SK-N-SH treated with all-trans-retinoic acid at 6 μM for 48 hours (cell line): ENCODE measurements around the gene DCLK2.

Experiments
- ATAC-seq: fragments of 200-7000 bp; cut with Tn5 transposase; 3 replicates; pipeline ENCODE4 v1.9.1; 2020; ENCODE audit warnings: mild to moderate bottlenecking, moderate library complexity
- ARNTL ChIP-seq: fragments of 450-650 bp; formaldehyde crosslinking; IDR thresholded peaks from 2 replicates; pipeline ENCODE4 v1.5.0; 2020; ENCODE audit warnings: low read depth, mild to moderate bottlenecking, moderate library complexity, borderline replicate concordance
- BACH2 ChIP-seq: fragments of 250-450 bp; sonication (Bioruptor Pico); IDR thresholded peaks from 2 replicates; pipeline ENCODE4 v1.9.0; 2021; ENCODE audit warnings: mild to moderate bottlenecking, borderline replicate concordance
- CSDC2 ChIP-seq: fragments of 250-450 bp; sonication (Bioruptor Pico); IDR thresholded peaks from 2 replicates; pipeline ENCODE4 v1.5.0; 2020; ENCODE audit warnings: mild to moderate bottlenecking, moderate library complexity
- CSRNP3 ChIP-seq: fragments of 250-450 bp; sonication (Bioruptor Pico); IDR thresholded peaks from 2 replicates; pipeline ENCODE4 v1.5.1; 2021; ENCODE audit warnings: mild to moderate bottlenecking, moderate library complexity
- ESRRG ChIP-seq: fragments of 250-450 bp; sonication (Bioruptor Pico); IDR thresholded peaks from 2 replicates; pipeline ENCODE4 v1.6.1; 2021; ENCODE audit warnings: mild to moderate bottlenecking
- GLIS3 ChIP-seq: fragments of 250-450 bp; sonication (Bioruptor Pico); IDR thresholded peaks from 2 replicates; pipeline ENCODE4 v1.5.0; 2020; ENCODE audit warnings: mild to moderate bottlenecking, moderate library complexity
- ISL1 ChIP-seq: fragments of 250-450 bp; sonication (Bioruptor Pico); IDR thresholded peaks from 2 replicates; pipeline ENCODE4 v2.1.2; 2022; ENCODE audit warnings: mild to moderate bottlenecking, moderate library complexity
- PATZ1 ChIP-seq: fragments of 250-450 bp; sonication (Bioruptor Pico); IDR thresholded peaks from 2 replicates; pipeline ENCODE4 v1.8.0; 2020; ENCODE audit warnings: mild to moderate bottlenecking, moderate library complexity, borderline replicate concordance
- PPARA ChIP-seq: fragments of 250-450 bp; sonication (Bioruptor Pico); IDR thresholded peaks from 2 replicates; pipeline ENCODE4 v1.5.0; 2020; ENCODE audit warnings: mild to moderate bottlenecking, borderline replicate concordance
- SNAI2 ChIP-seq: fragments of 250-450 bp; sonication (Bioruptor Pico); IDR thresholded peaks from 2 replicates; pipeline ENCODE4 v1.5.0; 2020; ENCODE audit warnings: mild to moderate bottlenecking, moderate library complexity
- TOX ChIP-seq: fragments of 250-450 bp; sonication (Bioruptor Pico); IDR thresholded peaks from 2 replicates; pipeline ENCODE4 v1.8.0; 2021; ENCODE audit warnings: mild to moderate bottlenecking, moderate library complexity, borderline replicate concordance
- ZC3H10 ChIP-seq: fragments of 250-450 bp; sonication (Bioruptor Pico); IDR thresholded peaks from 2 replicates; pipeline ENCODE4 v1.5.1; 2021; ENCODE audit warnings: mild to moderate bottlenecking, moderate library complexity
- ZFP3 ChIP-seq: fragments of 250-450 bp; sonication (Bioruptor Pico); IDR thresholded peaks from 2 replicates; pipeline ENCODE4 v1.5.0; 2020; ENCODE audit warnings: mild to moderate bottlenecking, moderate library complexity
- ZFP30 ChIP-seq: fragments of 450-650 bp; formaldehyde crosslinking; IDR thresholded peaks from 2 replicates; pipeline ENCODE4 v1.5.0; 2022; ENCODE audit warnings: mild to moderate bottlenecking, moderate library complexity
- ZNF565 ChIP-seq: fragments of 450-650 bp; formaldehyde crosslinking; conservative IDR thresholded peaks from 2 replicates; pipeline ENCODE4 v1.5.0; 2020; ENCODE audit warnings: low read depth, mild to moderate bottlenecking, moderate library complexity
- ZNF70 ChIP-seq: fragments of 450-650 bp; formaldehyde crosslinking; IDR thresholded peaks from 2 replicates; pipeline ENCODE4 v1.5.0; 2020; ENCODE audit warnings: mild to moderate bottlenecking, moderate library complexity
- ZNF8 ChIP-seq: fragments of 450-650 bp; formaldehyde crosslinking; IDR thresholded peaks from 2 replicates; pipeline ENCODE4 v1.5.0; 2020; ENCODE audit warnings: mild to moderate bottlenecking, moderate library complexity
- TF ChIP-seq, protein P1 (sequence below): fragments of 250-450 bp; sonication (Bioruptor Pico); IDR thresholded peaks from 2 replicates; pipeline ENCODE4 v1.8.0; 2021; ENCODE audit warnings: low read depth, mild to moderate bottlenecking, moderate library complexity, borderline replicate concordance
- TF ChIP-seq, protein P2 (sequence below): fragments of 250-450 bp; sonication (Bioruptor Pico); IDR thresholded peaks from 2 replicates; pipeline ENCODE4 v1.5.1; 2020; ENCODE audit warnings: low read depth, mild to moderate bottlenecking, moderate library complexity
- TF ChIP-seq, protein P3 (sequence below): fragments of 250-450 bp; sonication (Bioruptor Pico); IDR thresholded peaks from 2 replicates; pipeline ENCODE4 v1.5.0; 2020; ENCODE audit warnings: mild to moderate bottlenecking, moderate library complexity

Gene DCLK2

DNA sequence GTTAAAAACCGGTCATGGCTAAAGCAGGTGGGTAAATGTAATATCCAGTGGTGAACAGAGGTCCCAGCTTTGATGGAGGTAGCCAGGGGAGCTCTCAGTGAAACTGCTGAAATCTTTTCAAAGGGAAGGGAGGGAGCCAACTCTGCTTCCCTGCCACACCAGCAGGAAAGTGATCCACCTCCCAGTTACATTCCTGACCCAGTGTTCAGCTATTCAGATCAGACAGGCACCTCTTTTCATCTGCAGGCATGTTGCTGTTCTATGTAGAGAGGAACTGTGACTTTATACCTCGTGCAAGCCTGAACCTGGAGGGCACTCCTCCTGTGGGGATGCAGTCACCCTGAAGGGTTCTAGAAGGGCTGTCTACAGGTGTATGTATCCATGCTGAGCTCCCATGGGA lies 37.6 kb downstream of the DCLK2 start (continued):
- TF ChIP-seq CSRNP3 (no peak), ZFP3 (CRISPR knock-in tag) (no peak)

DNA sequence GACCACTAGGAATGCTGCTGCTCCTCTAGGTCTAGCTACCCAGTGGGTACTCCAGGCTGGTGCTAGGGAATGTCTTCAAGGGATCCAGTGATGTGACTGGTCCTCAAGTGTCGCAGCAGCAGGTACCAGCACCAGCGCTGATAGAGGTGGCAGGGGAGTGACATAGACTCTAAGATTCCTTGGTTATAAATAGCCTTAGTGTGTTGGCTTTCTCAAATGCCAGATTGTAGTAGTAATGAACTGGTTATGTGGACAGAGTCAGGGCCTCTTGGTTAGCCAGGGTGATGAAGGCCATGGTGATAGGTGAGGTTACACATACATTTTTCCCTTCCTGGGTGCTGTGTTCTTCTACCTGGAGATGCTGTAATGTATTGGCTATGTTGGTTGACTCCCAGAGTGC lies 38.3 kb downstream of the DCLK2 start:
- ATAC-seq: peak; percentile 13; the same call in 2 of the 3 replicates

DNA sequence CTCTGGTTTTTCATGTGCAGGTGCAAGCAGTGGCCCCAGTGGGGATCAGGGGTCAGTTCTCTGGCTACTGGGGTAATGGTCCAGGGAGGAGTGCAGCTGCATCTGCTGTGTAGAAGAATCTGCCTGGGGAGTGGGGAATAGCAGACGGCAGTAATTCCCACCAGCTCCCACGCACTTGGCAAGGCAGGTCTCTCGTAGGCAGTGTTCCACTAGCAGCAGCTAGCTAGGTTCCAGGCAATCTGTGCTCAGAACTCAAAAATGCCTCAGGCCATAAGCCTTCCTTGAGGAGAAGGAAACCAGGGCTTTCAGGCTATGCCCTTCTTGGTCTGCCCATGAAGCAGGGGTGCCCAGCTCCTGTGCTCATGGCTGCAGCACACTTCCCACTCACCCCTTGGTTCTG lies 38.8 kb downstream of the DCLK2 start:
- peak; percentile 19; the same call in 2 of the 3 replicates for ATAC-seq
- TF ChIP-seq SNAI2 (CRISPR knock-in tag): no peak
- no peak for TF ChIP-seq ZFP3 (CRISPR knock-in tag)
- TF ChIP-seq, protein P1, sequence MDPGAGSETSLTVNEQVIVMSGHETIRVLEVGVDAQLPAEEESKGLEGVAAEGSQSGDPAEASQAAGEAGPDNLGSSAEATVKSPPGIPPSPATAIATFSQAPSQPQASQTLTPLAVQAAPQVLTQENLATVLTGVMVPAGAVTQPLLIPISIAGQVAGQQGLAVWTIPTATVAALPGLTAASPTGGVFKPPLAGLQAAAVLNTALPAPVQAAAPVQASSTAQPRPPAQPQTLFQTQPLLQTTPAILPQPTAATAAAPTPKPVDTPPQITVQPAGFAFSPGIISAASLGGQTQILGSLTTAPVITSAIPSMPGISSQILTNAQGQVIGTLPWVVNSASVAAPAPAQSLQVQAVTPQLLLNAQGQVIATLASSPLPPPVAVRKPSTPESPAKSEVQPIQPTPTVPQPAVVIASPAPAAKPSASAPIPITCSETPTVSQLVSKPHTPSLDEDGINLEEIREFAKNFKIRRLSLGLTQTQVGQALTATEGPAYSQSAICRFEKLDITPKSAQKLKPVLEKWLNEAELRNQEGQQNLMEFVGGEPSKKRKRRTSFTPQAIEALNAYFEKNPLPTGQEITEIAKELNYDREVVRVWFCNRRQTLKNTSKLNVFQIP (CRISPR knock-in tag): no peak
- no peak for TF ChIP-seq ZFP30
- TF ChIP-seq TOX (CRISPR knock-in tag): no peak
- no peak for TF ChIP-seq CSRNP3
- TF ChIP-seq, protein P2, sequence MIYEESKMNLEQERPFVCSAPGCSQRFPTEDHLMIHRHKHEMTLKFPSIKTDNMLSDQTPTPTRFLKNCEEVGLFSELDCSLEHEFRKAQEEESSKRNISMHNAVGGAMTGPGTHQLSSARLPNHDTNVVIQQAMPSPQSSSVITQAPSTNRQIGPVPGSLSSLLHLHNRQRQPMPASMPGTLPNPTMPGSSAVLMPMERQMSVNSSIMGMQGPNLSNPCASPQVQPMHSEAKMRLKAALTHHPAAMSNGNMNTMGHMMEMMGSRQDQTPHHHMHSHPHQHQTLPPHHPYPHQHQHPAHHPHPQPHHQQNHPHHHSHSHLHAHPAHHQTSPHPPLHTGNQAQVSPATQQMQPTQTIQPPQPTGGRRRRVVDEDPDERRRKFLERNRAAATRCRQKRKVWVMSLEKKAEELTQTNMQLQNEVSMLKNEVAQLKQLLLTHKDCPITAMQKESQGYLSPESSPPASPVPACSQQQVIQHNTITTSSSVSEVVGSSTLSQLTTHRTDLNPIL: no peak
- TF ChIP-seq PPARA (CRISPR knock-in tag): no peak
- no peak for TF ChIP-seq ZNF8 (CRISPR knock-in tag)
- TF ChIP-seq ISL1 (CRISPR knock-in tag): no peak
- TF ChIP-seq ZNF70 (CRISPR knock-in tag): no peak
- TF ChIP-seq ARNTL (CRISPR knock-in tag): no peak
- TF ChIP-seq ZNF565: no peak

More for the DNA sequence above, 38.3 kb downstream of the DCLK2 start:
- TF ChIP-seq, protein P2: no peak
- TF ChIP-seq ZC3H10 (CRISPR knock-in tag) (no peak), PATZ1 (CRISPR knock-in tag) (no peak), TOX (CRISPR knock-in tag) (no peak), ZFP3 (CRISPR knock-in tag) (no peak), CSRNP3 (no peak), SNAI2 (CRISPR knock-in tag) (no peak)

DNA sequence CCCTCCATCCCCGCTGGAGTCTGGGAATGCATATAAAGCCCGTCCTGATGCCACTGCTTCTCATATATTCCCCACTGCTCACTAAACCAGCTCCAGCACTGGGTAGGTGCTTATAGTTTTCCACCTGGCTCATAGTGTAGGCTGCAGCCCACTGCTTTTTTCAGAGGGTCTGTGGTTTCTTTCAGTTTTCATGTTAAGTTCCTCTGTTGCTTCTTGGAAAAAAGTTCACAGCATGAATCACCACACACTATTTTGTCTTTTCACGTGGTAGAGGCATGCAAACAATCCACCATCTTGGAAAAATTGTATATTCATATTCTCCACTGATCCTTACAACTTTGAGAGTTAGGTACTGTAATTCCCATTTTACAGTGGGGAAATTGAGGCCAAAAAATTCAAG lies 39.4 kb downstream of the DCLK2 start:
- ATAC-seq: no peak
- no peak for TF ChIP-seq GLIS3
- TF ChIP-seq ESRRG (CRISPR knock-in tag): no peak
- TF ChIP-seq PPARA (CRISPR knock-in tag): no peak
- TF ChIP-seq ZNF70 (CRISPR knock-in tag): no peak
- TF ChIP-seq, protein P3, sequence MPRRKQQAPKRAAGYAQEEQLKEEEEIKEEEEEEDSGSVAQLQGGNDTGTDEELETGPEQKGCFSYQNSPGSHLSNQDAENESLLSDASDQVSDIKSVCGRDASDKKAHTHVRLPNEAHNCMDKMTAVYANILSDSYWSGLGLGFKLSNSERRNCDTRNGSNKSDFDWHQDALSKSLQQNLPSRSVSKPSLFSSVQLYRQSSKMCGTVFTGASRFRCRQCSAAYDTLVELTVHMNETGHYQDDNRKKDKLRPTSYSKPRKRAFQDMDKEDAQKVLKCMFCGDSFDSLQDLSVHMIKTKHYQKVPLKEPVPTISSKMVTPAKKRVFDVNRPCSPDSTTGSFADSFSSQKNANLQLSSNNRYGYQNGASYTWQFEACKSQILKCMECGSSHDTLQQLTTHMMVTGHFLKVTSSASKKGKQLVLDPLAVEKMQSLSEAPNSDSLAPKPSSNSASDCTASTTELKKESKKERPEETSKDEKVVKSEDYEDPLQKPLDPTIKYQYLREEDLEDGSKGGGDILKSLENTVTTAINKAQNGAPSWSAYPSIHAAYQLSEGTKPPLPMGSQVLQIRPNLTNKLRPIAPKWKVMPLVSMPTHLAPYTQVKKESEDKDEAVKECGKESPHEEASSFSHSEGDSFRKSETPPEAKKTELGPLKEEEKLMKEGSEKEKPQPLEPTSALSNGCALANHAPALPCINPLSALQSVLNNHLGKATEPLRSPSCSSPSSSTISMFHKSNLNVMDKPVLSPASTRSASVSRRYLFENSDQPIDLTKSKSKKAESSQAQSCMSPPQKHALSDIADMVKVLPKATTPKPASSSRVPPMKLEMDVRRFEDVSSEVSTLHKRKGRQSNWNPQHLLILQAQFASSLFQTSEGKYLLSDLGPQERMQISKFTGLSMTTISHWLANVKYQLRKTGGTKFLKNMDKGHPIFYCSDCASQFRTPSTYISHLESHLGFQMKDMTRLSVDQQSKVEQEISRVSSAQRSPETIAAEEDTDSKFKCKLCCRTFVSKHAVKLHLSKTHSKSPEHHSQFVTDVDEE (CRISPR knock-in tag): no peak
- TF ChIP-seq CSDC2 (CRISPR knock-in tag): no peak
- no peak for TF ChIP-seq BACH2 (CRISPR knock-in tag)
- TF ChIP-seq ZFP3 (CRISPR knock-in tag): no peak
- TF ChIP-seq, protein P2: no peak
